ENCODE measurements around the gene TANGO2. TPM values are rescaled to one million over a fixed set of nuclear protein-coding genes. Genes with fewer than 3 reads are reported as not detected.

The TANGO2 gene
- total RNA-seq, 1 donor from 2014 or later, result 24.9 TPM

GRCh38 chr22:20085651-20086050 is 64.7 kb downstream of the TANGO2 start:
- no peaks in the 10 kb centered on the region for H3K9me3 Mint-ChIP-seq (ENCODE audit: unreplicated experiment)
- H3K4me1 Mint-ChIP-seq (ENCODE audit: unreplicated experiment), result peaks cover 41% of the 10 kb centered on the region
- H3K27ac Mint-ChIP-seq (ENCODE audit: unreplicated experiment), result no peak overlapping the region
- no peak for TF ChIP-seq CTCF (IDR thresholded peaks at IDR 0.05)
- H3K4me3 Mint-ChIP-seq (ENCODE audit: unreplicated experiment), result no peak overlapping the region
- peaks cover 41% of the 10 kb centered on the region for H3K36me3 Mint-ChIP-seq (ENCODE audit: unreplicated experiment)
- no peak for DNase-seq (ENCODE audit: extremely low spot score, unreplicated experiment)
- H3K27me3 Mint-ChIP-seq (ENCODE audit: unreplicated experiment), result no peaks in the 10 kb centered on the region

- Mint-ChIP-seq H3K36me3 (ENCODE audit: unreplicated experiment) (peaks cover 45% of the 10 kb centered on the region), H3K27me3 (ENCODE audit: unreplicated experiment) (no peaks in the 10 kb centered on the region), H3K27ac (ENCODE audit: unreplicated experiment) (no peak overlapping the region), H3K4me1 (ENCODE audit: unreplicated experiment) (peaks cover 36% of the 10 kb centered on the region), H3K4me3 (ENCODE audit: unreplicated experiment) (no peak overlapping the region), H3K9me3 (ENCODE audit: unreplicated experiment) (no peaks in the 10 kb centered on the region)
- no peak for TF ChIP-seq CTCF (IDR thresholded peaks at IDR 0.05)
- DNase-seq (ENCODE audit: extremely low spot score, unreplicated experiment), result no peak
Measured at GRCh38 chr22:20086101-20086599, 65.2 kb downstream of the TANGO2 start.

GRCh38 chr22:20086763-20087162 is 65.9 kb downstream of the TANGO2 start:
- Mint-ChIP-seq H3K27ac (ENCODE audit: unreplicated experiment) (no peak overlapping the region), H3K27me3 (ENCODE audit: unreplicated experiment) (no peaks in the 10 kb centered on the region), H3K9me3 (ENCODE audit: unreplicated experiment) (no peaks in the 10 kb centered on the region), H3K4me1 (ENCODE audit: unreplicated experiment) (peaks cover 30% of the 10 kb centered on the region), H3K4me3 (ENCODE audit: unreplicated experiment) (no peak overlapping the region), H3K36me3 (ENCODE audit: unreplicated experiment) (peaks cover 51% of the 10 kb centered on the region)
- DNase-seq (ENCODE audit: extremely low spot score, unreplicated experiment), result no peak
- TF ChIP-seq CTCF (IDR thresholded peaks at IDR 0.05), result no peak

- Mint-ChIP-seq H3K27me3 (ENCODE audit: unreplicated experiment) (no peaks in the 10 kb centered on the region), H3K27ac (ENCODE audit: unreplicated experiment) (no peak overlapping the region), H3K36me3 (ENCODE audit: unreplicated experiment) (peaks cover 58% of the 10 kb centered on the region), H3K4me1 (ENCODE audit: unreplicated experiment) (peaks cover 24% of the 10 kb centered on the region), H3K9me3 (ENCODE audit: unreplicated experiment) (no peaks in the 10 kb centered on the region), H3K4me3 (ENCODE audit: unreplicated experiment) (no peak overlapping the region)
- no peak for TF ChIP-seq CTCF (IDR thresholded peaks at IDR 0.05)
- DNase-seq (ENCODE audit: extremely low spot score, unreplicated experiment), result no peak
Measured at GRCh38 chr22:20087319-20088262, 66.7 kb downstream of the TANGO2 start.

- peaks cover 17% of the 10 kb centered on the region for H3K4me1 Mint-ChIP-seq (ENCODE audit: unreplicated experiment)
- no peaks in the 10 kb centered on the region for H3K9me3 Mint-ChIP-seq (ENCODE audit: unreplicated experiment)
- no peaks in the 10 kb centered on the region for H3K27me3 Mint-ChIP-seq (ENCODE audit: unreplicated experiment)
- TF ChIP-seq CTCF (IDR thresholded peaks at IDR 0.05), result no peak
- DNase-seq (ENCODE audit: extremely low spot score, unreplicated experiment), result no peak
- H3K4me3 Mint-ChIP-seq (ENCODE audit: unreplicated experiment), result no peak overlapping the region
- peaks cover 62% of the 10 kb centered on the region for H3K36me3 Mint-ChIP-seq (ENCODE audit: unreplicated experiment)
- H3K27ac Mint-ChIP-seq (ENCODE audit: unreplicated experiment), result no peak overlapping the region
Measured at GRCh38 chr22:20088263-20088648, 67.3 kb downstream of the TANGO2 start.
